H9 (cell line): ENCODE data around the gene SP110. TPM values are rescaled to one million over a fixed set of nuclear protein-coding genes. Genes with fewer than 3 reads are reported as not detected.

Source experiments
- DNase-seq: peaks from one replicate; pipeline ENCODE4 v3.0.0-alpha.2; 2017
- H2AFZ ChIP-seq: one replicate; pipeline ENCODE4 v1.6.1; 2013; ENCODE audit warnings: mild to moderate bottlenecking, low read length, control low read depth, moderate library complexity
- H2AK5ac ChIP-seq: 2 replicates; pipeline ENCODE4 v1.6.1; 2013; ENCODE audit warnings: low read length, control low read depth, mixed read lengths; ENCODE audit not compliant: insufficient read length
- H2BK120ac ChIP-seq: one replicate; pipeline ENCODE4 v1.6.1; 2013; ENCODE audit warnings: low read depth, mild to moderate bottlenecking, low read length, control low read depth, inconsistent platforms; ENCODE audit not compliant: poor library complexity, severe bottlenecking
- H2BK12ac ChIP-seq: 2 replicates; pipeline ENCODE4 v1.6.1; 2013; ENCODE audit warnings: low read length, control low read depth, mixed read lengths, low read depth; ENCODE audit not compliant: insufficient read length
- H2BK15ac ChIP-seq: 2 replicates; pipeline ENCODE4 v1.6.1; 2013; ENCODE audit warnings: low read depth, low read length, control low read depth
- H2BK20ac ChIP-seq: one replicate; pipeline ENCODE4 v1.6.1; 2013; ENCODE audit warnings: low read depth, mild to moderate bottlenecking, low read length, control low read depth, inconsistent platforms; ENCODE audit not compliant: poor library complexity, severe bottlenecking
- H2BK5ac ChIP-seq: 2 replicates; pipeline ENCODE4 v1.6.1; 2013; ENCODE audit warnings: low read length, control low read depth, mixed read lengths; ENCODE audit not compliant: insufficient read length
- H3K14ac ChIP-seq: 2 replicates; pipeline ENCODE4 v1.6.1; 2013; ENCODE audit warnings: low read length, control low read depth; ENCODE audit not compliant: insufficient read depth
- H3K18ac ChIP-seq: 2 replicates; pipeline ENCODE4 v1.6.1; 2013; ENCODE audit warnings: low read depth, mild to moderate bottlenecking, mixed read lengths, low read length, control low read depth; ENCODE audit not compliant: insufficient read length
- H3K23ac ChIP-seq: 2 replicates; pipeline ENCODE4 v1.6.1; 2013; ENCODE audit warnings: low read length, control low read depth, mixed read lengths, low read depth; ENCODE audit not compliant: insufficient read length
- H3K23me2 ChIP-seq: 2 replicates; pipeline ENCODE4 v1.6.1; 2013; ENCODE audit warnings: low read depth, mild to moderate bottlenecking, mixed read lengths, low read length, control low read depth; ENCODE audit not compliant: insufficient read length, poor library complexity, severe bottlenecking
- H3K27ac ChIP-seq: 2 replicates; pipeline ENCODE4 v1.5.1; 2013; ENCODE audit warnings: low read length, control low read depth, mixed read lengths, low read depth; ENCODE audit not compliant: insufficient read length
- H3K27me3 ChIP-seq: 2 replicates; pipeline ENCODE4 v1.6.1; 2013; ENCODE audit warnings: low read length, control low read depth, inconsistent platforms; ENCODE audit not compliant: insufficient read depth
- H3K4ac ChIP-seq: 2 replicates; pipeline ENCODE4 v1.6.1; 2013; ENCODE audit warnings: low read depth, mild to moderate bottlenecking, control low read depth, inconsistent platforms, low read length, moderate library complexity
- H3K4me1 ChIP-seq: 2 replicates; pipeline ENCODE4 v1.6.1; 2013; ENCODE audit warnings: low read length, control low read depth, inconsistent platforms; ENCODE audit not compliant: insufficient read depth
- H3K4me2 ChIP-seq: 2 replicates; pipeline ENCODE4 v1.6.1; 2013; ENCODE audit warnings: low read length, control low read depth, mixed read lengths; ENCODE audit not compliant: insufficient read length, insufficient read depth
- H3K56ac ChIP-seq: 2 replicates; pipeline ENCODE4 v1.6.1; 2013; ENCODE audit warnings: low read depth, mild to moderate bottlenecking, mixed read lengths, low read length, control low read depth; ENCODE audit not compliant: insufficient read length
- H3K79me1 ChIP-seq: 2 replicates; pipeline ENCODE4 v1.6.1; 2013; ENCODE audit warnings: low read depth, mild to moderate bottlenecking, moderate library complexity, low read length, control low read depth, inconsistent platforms; ENCODE audit not compliant: insufficient read depth, poor library complexity, severe bottlenecking
- H3K79me2 ChIP-seq: 2 replicates; pipeline ENCODE4 v1.6.1; 2013; ENCODE audit warnings: low read length, control low read depth, inconsistent platforms; ENCODE audit not compliant: insufficient read depth
- H3K9ac ChIP-seq: 2 replicates; pipeline ENCODE4 v1.6.1; 2013; ENCODE audit warnings: low read length, control low read depth, mixed read lengths; ENCODE audit not compliant: insufficient read length; ENCODE audit errors: extremely low read depth
- H3K9me3 ChIP-seq: one replicate; pipeline ENCODE4 v1.6.1; 2013; ENCODE audit warnings: low read depth, low read length, inconsistent platforms; ENCODE audit not compliant: control insufficient read depth
- H3T11ph ChIP-seq: one replicate; pipeline ENCODE4 v1.6.1; 2013; ENCODE audit warnings: mild to moderate bottlenecking, low read length, control low read depth, inconsistent platforms
- H4K20me1 ChIP-seq: one replicate; pipeline ENCODE4 v1.6.1; 2013; ENCODE audit not compliant: control insufficient read depth, insufficient read length, insufficient read depth
- H4K5ac ChIP-seq: 2 replicates; pipeline ENCODE4 v1.6.1; 2013; ENCODE audit warnings: low read depth, mild to moderate bottlenecking, mixed read lengths, low read length, control low read depth; ENCODE audit not compliant: insufficient read length
- H4K8ac ChIP-seq: replicated peaks from 2 replicates; pipeline ENCODE4 v1.6.1; 2013; ENCODE audit warnings: low read length, control low read depth, mixed read lengths, low read depth; ENCODE audit not compliant: insufficient read length
- H4K91ac ChIP-seq: 2 replicates; pipeline ENCODE4 v1.6.1; 2013; ENCODE audit warnings: low read depth, mild to moderate bottlenecking, moderate library complexity, mixed read lengths, low read length, control low read depth; ENCODE audit not compliant: insufficient read length
- H3K27ac Mint-ChIP-seq, 3 experiments: 2 replicates in 2 of 3; 3 replicates in 1 of 3; pipeline ENCODE4 v1.8.0; 2020 to 2021; ENCODE audit warnings: mixed read lengths in 3 of 3, mild to moderate bottlenecking in 1 of 3, moderate library complexity in 1 of 3
- H3K27me3 Mint-ChIP-seq: 2 replicates; pipeline ENCODE4 v1.8.0; 2021; ENCODE audit warnings: low read depth, mild to moderate bottlenecking, moderate library complexity, mixed read lengths
- H3K36me3 Mint-ChIP-seq, 3 experiments: 2 replicates in 2 of 3; 3 replicates in 1 of 3; pipeline ENCODE4 v1.8.0; 2020 to 2021; ENCODE audit warnings: low read depth in 3 of 3, mixed read lengths in 3 of 3; ENCODE audit not compliant: insufficient read depth in 1 of 3
- H3K4me1 Mint-ChIP-seq, 2 experiments: 2 replicates each; pipeline ENCODE4 v1.8.0; 2020; ENCODE audit warnings: mixed read lengths in 2 of 2
- H3K4me3 Mint-ChIP-seq, 2 experiments: 2 replicates in 1 of 2; 3 replicates in 1 of 2; pipeline ENCODE4 v1.8.0; 2020 to 2021; ENCODE audit warnings: mild to moderate bottlenecking in 2 of 2, mixed read lengths in 2 of 2, moderate library complexity in 1 of 2
- H3K9me3 Mint-ChIP-seq, 2 experiments: 2 replicates in 1 of 2; 3 replicates in 1 of 2; pipeline ENCODE4 v1.8.0; 2020; ENCODE audit warnings: mild to moderate bottlenecking in 2 of 2, mixed read lengths in 2 of 2, moderate library complexity in 1 of 2
- CTCF ChIP-seq: fragments of 200-600 bp; sonication (generic); conservative IDR thresholded peaks from 3 replicates; pipeline ENCODE4 v1.8.0; 2021; ENCODE audit warnings: antibody characterized with exemption, mild to moderate bottlenecking
- WGBS: extraction: QIAGEN DNeasy Blood & Tissue Kit; methylation state at CpG from one replicate; pipeline ENCODE4 v1.1.7; 2013; ENCODE audit warnings: missing lambda C conversion rate, low lambda C conversion rate, mixed read lengths; ENCODE audit not compliant: insufficient read length; ENCODE audit errors: extremely low coverage; 5-methylcytosine and 5-hydroxymethylcytosine counted together
- total RNA-seq: library from RNA; stranded (reverse); gene quantifications from 2 replicates; pipeline ENCODE4 v1.2.1, GENCODE V29; 2021

SP110 gene
- total RNA-seq, 1 experiment from 2014 or later = 3.7 TPM

GRCh38 chr2:230234122-230234722 is 14.4 kb upstream of the SP110 start:
- Histone ChIP-seq H2AK5ac (no peak overlapping the region), H2BK15ac (no peak overlapping the region), H2BK20ac (no peak overlapping the region), H3K9me3 (no peaks in the 10 kb centered on the region), H4K91ac (no peak overlapping the region), H2BK5ac (no peak overlapping the region), H3K79me2 (no peaks in the 10 kb centered on the region), H4K5ac (no peak overlapping the region), H2BK120ac (no peak overlapping the region), H3K4me2 (no peak overlapping the region), H3K23ac (no peak overlapping the region), H3K4me1 (peaks cover 3% of the 10 kb centered on the region; the same call in 1 of the 2 replicates), H3K9ac (no peak overlapping the region), H3K4ac (no peak overlapping the region), H3K79me1 (no peaks in the 10 kb centered on the region), H3K27ac (no peak overlapping the region), H3K23me2 (no peaks in the 10 kb centered on the region), H3K18ac (no peak overlapping the region), H2BK12ac (no peak overlapping the region), H3K27me3 (no peaks in the 10 kb centered on the region), H2AFZ (no peak overlapping the region), H4K8ac (no peak overlapping the region), H3K14ac (no peak overlapping the region), H3T11ph (no peak overlapping the region), H4K20me1 (no peaks in the 10 kb centered on the region), H3K56ac (no peak overlapping the region)
- no CpG with 5 or more reads among the region's 3 CpGs for WGBS
- no peak for DNase-seq
- no peak overlapping the region for H3K4me3 Mint-ChIP-seq
- no peak overlapping the region for H3K27ac Mint-ChIP-seq
- H3K4me1 Mint-ChIP-seq = peaks cover 0 to 9% of the 10 kb centered on the region in 2 experiments; a peak in 2 of 4 replicates
- H3K27me3 Mint-ChIP-seq = no peaks in the 10 kb centered on the region
- H3K36me3 Mint-ChIP-seq = peaks cover 8 to 19% (median 14%) of the 10 kb centered on the region in 3 experiments; a peak in 6 of 7 replicates
- no peak for TF ChIP-seq CTCF
- H3K9me3 Mint-ChIP-seq = peaks cover 13 to 17% of the 10 kb centered on the region in 2 experiments; a peak in 4 of 5 replicates
